SK-N-SH (cell line): ENCODE measurements around the gene GPAT3. TPM values are rescaled to one million over a fixed set of nuclear protein-coding genes. Genes with fewer than 3 reads are reported as not detected.

Source experiments
- CTCF ChIA-PET: fragments of 300-600, 350-600 bp; formaldehyde crosslinking; extraction: SDS; loops from one replicate; lab custom pipeline; 2021; lab: Yijun Ruan, JAX
- POLR2A ChIA-PET: fragments of 350-600 bp; sonication (Branson Sonifier 250); formaldehyde crosslinking; extraction: SDS; loops from one replicate; lab custom pipeline; 2020; ENCODE audit warnings: antibody characterized with exemption, inconsistent platforms; lab: Yijun Ruan, JAX
- DNase-seq: peaks from one replicate; pipeline ENCODE4 v3.0.0; 2012
- H2AFZ ChIP-seq: fragments of 200-600 bp; sonication (generic); 2 replicates; pipeline ENCODE4 v1.8.1; 2016; ENCODE audit warnings: antibody characterized with exemption, mild to moderate bottlenecking, low read depth
- H3F3A ChIP-seq: fragments of 200-600 bp; sonication (generic); replicated peaks from 2 replicates; pipeline ENCODE3; 2016; ENCODE audit warnings: antibody characterized with exemption, mild to moderate bottlenecking; ENCODE audit not compliant: insufficient read depth
- H3K27ac ChIP-seq, 2 experiments: fragments of 200-500 bp in 1 of 2; fragments of 200-600 bp in 1 of 2; sonication (Bioruptor generic) in 1 of 2; sonication (generic), shearing (Covaris generic) in 1 of 2; 2 replicates each; pipeline versions ENCODE4 v1.5.1 to v1.6.1; 2014 to 2016; ENCODE audit warnings: low read depth in 2 of 2, inconsistent platforms in 1 of 2, low read length in 1 of 2, mild to moderate bottlenecking in 1 of 2, mixed read lengths in 1 of 2
- H3K27me3 ChIP-seq: fragments of 200-600 bp; sonication (generic), shearing (Covaris generic); 2 replicates; pipeline ENCODE4 v1.6.1; 2016; ENCODE audit warnings: mixed run types; ENCODE audit not compliant: insufficient read depth
- H3K36me3 ChIP-seq, 2 experiments: fragments of 200-500 bp in 1 of 2; fragments of 200-600 bp in 1 of 2; sonication (Bioruptor generic) in 1 of 2; sonication (generic) in 1 of 2; replicated peaks in 1 of 2; 2 replicates each; pipeline versions ENCODE3 to v1.5.1; 2014 to 2016; ENCODE audit warnings: low read length in 1 of 2, mild to moderate bottlenecking in 1 of 2; ENCODE audit not compliant: insufficient read depth in 2 of 2, control insufficient read depth in 1 of 2
- H3K4me1 ChIP-seq, 2 experiments: fragments of 200-500 bp in 1 of 2; fragments of 200-600 bp in 1 of 2; sonication (Bioruptor generic) in 1 of 2; sonication (generic), shearing (Covaris generic) in 1 of 2; 2 replicates each; pipeline versions ENCODE4 v1.5.1 to v1.6.1; 2014 to 2016; ENCODE audit warnings: low read depth in 1 of 2, low read length in 1 of 2, mixed run types in 1 of 2; ENCODE audit not compliant: insufficient read depth in 2 of 2, control insufficient read depth in 1 of 2
- H3K4me2 ChIP-seq: fragments of 200-600 bp; sonication (generic), shearing (Covaris generic); 2 replicates; pipeline ENCODE4 v1.6.1; 2017; ENCODE audit warnings: mixed run types
- H3K4me3 ChIP-seq, 2 experiments: fragments of 200-500 bp in 1 of 2; fragments of 200-600 bp in 1 of 2; sonication (Bioruptor generic) in 1 of 2; sonication (generic), shearing (Covaris generic) in 1 of 2; 2 replicates each; pipeline versions ENCODE4 v1.5.1 to v1.8.1; 2014 to 2016; ENCODE audit warnings: low read depth in 2 of 2, inconsistent platforms in 1 of 2, low read length in 1 of 2, mild to moderate bottlenecking in 1 of 2, mixed read lengths in 1 of 2, moderate library complexity in 1 of 2
- H3K79me2 ChIP-seq: fragments of 200-600 bp; sonication (generic); 2 replicates; pipeline ENCODE4 v1.8.1; 2017; ENCODE audit warnings: mild to moderate bottlenecking; ENCODE audit not compliant: insufficient read depth
- H3K9ac ChIP-seq: fragments of 200-600 bp; sonication (generic); 2 replicates; pipeline ENCODE4 v1.6.1; 2017; ENCODE audit warnings: mixed run types
- H3K9me2 ChIP-seq: fragments of 200-600 bp; sonication (generic); 2 replicates; pipeline ENCODE4 v1.6.1; 2017; ENCODE audit warnings: mixed run types
- H3K9me3 ChIP-seq: fragments of 200-600 bp; sonication (generic); 2 replicates; pipeline ENCODE4 v1.6.1; 2017; ENCODE audit warnings: mixed run types, mild to moderate bottlenecking, moderate library complexity
- H4K20me1 ChIP-seq: fragments of 200-600 bp; sonication (generic); 2 replicates; pipeline ENCODE4 v1.6.1; 2017; ENCODE audit warnings: mild to moderate bottlenecking, mixed run types; ENCODE audit not compliant: insufficient read depth
- EP300 ChIP-seq, 2 experiments: IDR thresholded peaks; 2 replicates each; pipeline versions ENCODE4 v1.4.0 to v1.6.1; 2012; ENCODE audit warnings: borderline replicate concordance in 1 of 2, low read depth in 1 of 2, low read length in 1 of 2
- FOSL2 ChIP-seq: IDR thresholded peaks from 2 replicates; pipeline ENCODE4 v1.4.0; 2012; ENCODE audit warnings: low read depth, mild to moderate bottlenecking, moderate library complexity, borderline replicate concordance
- FOXM1 ChIP-seq: IDR thresholded peaks from 2 replicates; pipeline ENCODE4 v1.4.0; 2012; ENCODE audit warnings: low read depth, mild to moderate bottlenecking
- GABPA ChIP-seq: IDR thresholded peaks from 2 replicates; pipeline ENCODE4 v1.4.0; 2012; ENCODE audit warnings: low read depth, mild to moderate bottlenecking
- JUND ChIP-seq: IDR thresholded peaks from 2 replicates; pipeline ENCODE4 v1.4.0; 2012
- MXI1 ChIP-seq: IDR thresholded peaks from 2 replicates; pipeline ENCODE4 v1.6.1; 2012; ENCODE audit warnings: mild to moderate bottlenecking, low read depth, low read length, improper control_type of control experiment
- POLR2AphosphoS5 ChIP-seq: IDR thresholded peaks from 2 replicates; pipeline ENCODE4 v1.6.1; 2012; ENCODE audit warnings: low read depth, low read length
- RCOR1 ChIP-seq: fragments of 150-350 bp; IDR thresholded peaks from 2 replicates; pipeline ENCODE4 v1.6.1; 2017; ENCODE audit warnings: antibody characterized with exemption, low read length
- RFX5 ChIP-seq: IDR thresholded peaks from 2 replicates; pipeline ENCODE4 v1.6.1; 2012; ENCODE audit warnings: mild to moderate bottlenecking, improper control_type of control experiment, low read length
- RXRA ChIP-seq: IDR thresholded peaks from 2 replicates; pipeline ENCODE4 v1.4.0; 2012; ENCODE audit warnings: low read depth, mild to moderate bottlenecking, borderline replicate concordance
- SMC3 ChIP-seq: IDR thresholded peaks from 2 replicates; pipeline ENCODE4 v1.6.1; 2012; ENCODE audit warnings: low read depth, low read length, improper control_type of control experiment
- TAF1 ChIP-seq: IDR thresholded peaks from 2 replicates; pipeline ENCODE4 v1.6.1; 2012; ENCODE audit warnings: low read depth, mild to moderate bottlenecking, low read length, moderate library complexity, borderline replicate concordance
- TCF12 ChIP-seq: IDR thresholded peaks from 2 replicates; pipeline ENCODE4 v1.4.0; 2012
- YY1 ChIP-seq: IDR thresholded peaks from 2 replicates; pipeline ENCODE4 v1.4.0; 2012; ENCODE audit warnings: low read depth, mild to moderate bottlenecking
- WGBS: methylation state at CpG from one replicate; pipeline ENCODE4 v1.1.6; 2017; ENCODE audit warnings: low lambda C conversion rate; 5-methylcytosine and 5-hydroxymethylcytosine counted together
- polyA plus RNA-seq, 3 experiments: library from polyadenylated mRNA; depleted of rRNA; stranded (reverse); fragments of >200 nt; gene quantifications; 2 replicates each; pipeline ENCODE4 v1.2.3, GENCODE V29; 2012
- TF ChIP-seq, protein P1 (sequence below): IDR thresholded peaks from 2 replicates; pipeline ENCODE4 v1.6.1; 2012; ENCODE audit warnings: mild to moderate bottlenecking, low read depth, low read length, moderate library complexity
- TF ChIP-seq, protein P2 (sequence below): fragments of 150-350 bp; IDR thresholded peaks from 2 replicates; pipeline ENCODE4 v1.6.1; 2017; ENCODE audit warnings: antibody characterized with exemption, low read length, low read depth, borderline replicate concordance
- TF ChIP-seq, protein P3 (sequence below): fragments of 150-350 bp; IDR thresholded peaks from 2 replicates; pipeline ENCODE4 v1.6.1; 2016; ENCODE audit warnings: mild to moderate bottlenecking, low read depth, low read length
- TF ChIP-seq, protein P4 (sequence below): IDR thresholded peaks from 2 replicates; pipeline ENCODE4; 2012
- TF ChIP-seq, protein P5 (sequence below): IDR thresholded peaks from 2 replicates; pipeline ENCODE4 v1.4.0; 2012; ENCODE audit warnings: low read depth

GPAT3 gene
- polyA plus RNA-seq, 1 of the 3 experiments (the other 2 are of a cell fraction) = 0.02 TPM

DNA sequence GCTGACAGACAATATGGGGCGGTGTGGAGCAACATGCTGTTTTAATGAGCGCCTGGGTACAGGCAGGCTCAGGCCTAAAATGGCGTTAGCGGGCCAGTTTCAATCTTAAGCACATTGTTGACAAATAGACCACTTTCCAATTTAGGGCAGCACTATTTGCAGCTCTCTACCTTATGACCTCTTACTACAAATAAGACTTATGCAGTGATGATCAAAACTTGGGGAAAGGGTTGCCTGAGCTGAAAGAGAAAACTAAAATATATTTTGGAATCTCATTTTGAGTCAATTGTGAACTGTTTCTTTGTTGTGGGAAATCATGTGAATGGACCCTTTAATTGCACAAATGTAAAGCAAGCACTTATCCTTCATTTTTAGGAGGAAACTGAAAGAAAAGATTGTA lies 25.5 kb upstream of the GPAT3 start:
- Histone ChIP-seq H3K27me3 (peaks cover 7% of the 10 kb centered on the region; the same call in 1 of the 2 replicates), H3F3A (no peaks in the 10 kb centered on the region), H3K4me1 (no peaks in the 10 kb centered on the region), H4K20me1 (no peaks in the 10 kb centered on the region), H3K4me2 (no peak overlapping the region), H3K36me3 (no peaks in the 10 kb centered on the region), H3K9me2 (no peaks in the 10 kb centered on the region), H3K9me3 (no peaks in the 10 kb centered on the region), H3K79me2 (no peaks in the 10 kb centered on the region), H3K4me3 (no peak overlapping the region), H2AFZ (no peak overlapping the region), H3K27ac (no peak overlapping the region), H3K9ac (no peak overlapping the region)
- POLR2A ChIA-PET = no interaction called here
- no peak for TF ChIP-seq EP300 (IDR thresholded peaks at IDR 0.05; ENCODE audit: borderline replicate concordance in 1 of 2, low read depth in 1 of 2, low read length in 1 of 2)
- no peak for TF ChIP-seq RXRA
- no peak for TF ChIP-seq JUND
- no peak for TF ChIP-seq FOSL2
- TF ChIP-seq RFX5 = no peak
- TF ChIP-seq, protein P1, sequence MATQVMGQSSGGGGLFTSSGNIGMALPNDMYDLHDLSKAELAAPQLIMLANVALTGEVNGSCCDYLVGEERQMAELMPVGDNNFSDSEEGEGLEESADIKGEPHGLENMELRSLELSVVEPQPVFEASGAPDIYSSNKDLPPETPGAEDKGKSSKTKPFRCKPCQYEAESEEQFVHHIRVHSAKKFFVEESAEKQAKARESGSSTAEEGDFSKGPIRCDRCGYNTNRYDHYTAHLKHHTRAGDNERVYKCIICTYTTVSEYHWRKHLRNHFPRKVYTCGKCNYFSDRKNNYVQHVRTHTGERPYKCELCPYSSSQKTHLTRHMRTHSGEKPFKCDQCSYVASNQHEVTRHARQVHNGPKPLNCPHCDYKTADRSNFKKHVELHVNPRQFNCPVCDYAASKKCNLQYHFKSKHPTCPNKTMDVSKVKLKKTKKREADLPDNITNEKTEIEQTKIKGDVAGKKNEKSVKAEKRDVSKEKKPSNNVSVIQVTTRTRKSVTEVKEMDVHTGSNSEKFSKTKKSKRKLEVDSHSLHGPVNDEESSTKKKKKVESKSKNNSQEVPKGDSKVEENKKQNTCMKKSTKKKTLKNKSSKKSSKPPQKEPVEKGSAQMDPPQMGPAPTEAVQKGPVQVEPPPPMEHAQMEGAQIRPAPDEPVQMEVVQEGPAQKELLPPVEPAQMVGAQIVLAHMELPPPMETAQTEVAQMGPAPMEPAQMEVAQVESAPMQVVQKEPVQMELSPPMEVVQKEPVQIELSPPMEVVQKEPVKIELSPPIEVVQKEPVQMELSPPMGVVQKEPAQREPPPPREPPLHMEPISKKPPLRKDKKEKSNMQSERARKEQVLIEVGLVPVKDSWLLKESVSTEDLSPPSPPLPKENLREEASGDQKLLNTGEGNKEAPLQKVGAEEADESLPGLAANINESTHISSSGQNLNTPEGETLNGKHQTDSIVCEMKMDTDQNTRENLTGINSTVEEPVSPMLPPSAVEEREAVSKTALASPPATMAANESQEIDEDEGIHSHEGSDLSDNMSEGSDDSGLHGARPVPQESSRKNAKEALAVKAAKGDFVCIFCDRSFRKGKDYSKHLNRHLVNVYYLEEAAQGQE = no peak
- TF ChIP-seq, protein P2, sequence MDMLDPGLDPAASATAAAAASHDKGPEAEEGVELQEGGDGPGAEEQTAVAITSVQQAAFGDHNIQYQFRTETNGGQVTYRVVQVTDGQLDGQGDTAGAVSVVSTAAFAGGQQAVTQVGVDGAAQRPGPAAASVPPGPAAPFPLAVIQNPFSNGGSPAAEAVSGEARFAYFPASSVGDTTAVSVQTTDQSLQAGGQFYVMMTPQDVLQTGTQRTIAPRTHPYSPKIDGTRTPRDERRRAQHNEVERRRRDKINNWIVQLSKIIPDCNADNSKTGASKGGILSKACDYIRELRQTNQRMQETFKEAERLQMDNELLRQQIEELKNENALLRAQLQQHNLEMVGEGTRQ = no peak
- no peak for TF ChIP-seq POLR2AphosphoS5
- TF ChIP-seq, protein P3, sequence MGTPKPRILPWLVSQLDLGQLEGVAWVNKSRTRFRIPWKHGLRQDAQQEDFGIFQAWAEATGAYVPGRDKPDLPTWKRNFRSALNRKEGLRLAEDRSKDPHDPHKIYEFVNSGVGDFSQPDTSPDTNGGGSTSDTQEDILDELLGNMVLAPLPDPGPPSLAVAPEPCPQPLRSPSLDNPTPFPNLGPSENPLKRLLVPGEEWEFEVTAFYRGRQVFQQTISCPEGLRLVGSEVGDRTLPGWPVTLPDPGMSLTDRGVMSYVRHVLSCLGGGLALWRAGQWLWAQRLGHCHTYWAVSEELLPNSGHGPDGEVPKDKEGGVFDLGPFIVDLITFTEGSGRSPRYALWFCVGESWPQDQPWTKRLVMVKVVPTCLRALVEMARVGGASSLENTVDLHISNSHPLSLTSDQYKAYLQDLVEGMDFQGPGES = no peak
- TF ChIP-seq RCOR1 = no peak
- no peak for TF ChIP-seq SMC3
- TF ChIP-seq, protein P4, sequence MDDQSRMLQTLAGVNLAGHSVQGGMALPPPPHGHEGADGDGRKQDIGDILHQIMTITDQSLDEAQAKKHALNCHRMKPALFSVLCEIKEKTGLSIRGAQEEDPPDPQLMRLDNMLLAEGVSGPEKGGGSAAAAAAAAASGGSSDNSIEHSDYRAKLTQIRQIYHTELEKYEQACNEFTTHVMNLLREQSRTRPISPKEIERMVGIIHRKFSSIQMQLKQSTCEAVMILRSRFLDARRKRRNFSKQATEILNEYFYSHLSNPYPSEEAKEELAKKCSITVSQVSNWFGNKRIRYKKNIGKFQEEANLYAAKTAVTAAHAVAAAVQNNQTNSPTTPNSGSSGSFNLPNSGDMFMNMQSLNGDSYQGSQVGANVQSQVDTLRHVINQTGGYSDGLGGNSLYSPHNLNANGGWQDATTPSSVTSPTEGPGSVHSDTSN = no peak
- TF ChIP-seq TCF12 = no peak
- TF ChIP-seq MXI1 = no peak
- no peak for TF ChIP-seq TAF1
- TF ChIP-seq, protein P5, sequence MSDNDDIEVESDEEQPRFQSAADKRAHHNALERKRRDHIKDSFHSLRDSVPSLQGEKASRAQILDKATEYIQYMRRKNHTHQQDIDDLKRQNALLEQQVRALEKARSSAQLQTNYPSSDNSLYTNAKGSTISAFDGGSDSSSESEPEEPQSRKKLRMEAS = no peak
- TF ChIP-seq GABPA = no peak
- TF ChIP-seq YY1 = no peak
- TF ChIP-seq FOXM1 = no peak
- CTCF ChIA-PET = interaction anchor here (1.7 kb wide), 1 partner anchor 135 kb away, joined by 8 read pairs; no protein-coding TSS in a partner anchor
- WGBS = 74% methylated on average over 3 of the region's 4 CpGs
- no peak for DNase-seq
